ENCODE data around the gene NDUFS8.

The NDUFS8 gene

GRCh38 chr11:68076371-68077042 lies 46.0 kb downstream of the NDUFS8 start:
- TF ChIP-seq CTCF (conservative IDR thresholded peaks at IDR 0.05; ENCODE audit: low read depth, low read length) = no peak
- Histone ChIP-seq H3K4me1 (ENCODE audit: low read depth, poor library complexity, severe bottlenecking) (no peaks in the 10 kb centered on the region), H4K20me1 (ENCODE audit: insufficient read depth) (no peaks in the 10 kb centered on the region), H2AFZ (ENCODE audit: low read depth) (no peak overlapping the region), H3K27ac (no peak overlapping the region), H3K9ac (no peak overlapping the region), H3K79me2 (ENCODE audit: insufficient read depth, low read depth) (no peaks in the 10 kb centered on the region), H3K4me3 (IDR thresholded peaks at IDR 0.05; ENCODE audit: insufficient read depth, low read depth, low read length) (no peak overlapping the region), H3K36me3 (ENCODE audit: insufficient read depth) (no peaks in the 10 kb centered on the region), H3K4me2 (no peak overlapping the region), H3K27me3 (ENCODE audit: insufficient read depth, low read depth) (no peaks in the 10 kb centered on the region)

- no peaks in the 10 kb centered on the region for H3K4me1 ChIP-seq (ENCODE audit: low read depth, poor library complexity, severe bottlenecking)
- no peak for TF ChIP-seq CTCF (conservative IDR thresholded peaks at IDR 0.05; ENCODE audit: low read depth, low read length)
- H3K27me3 ChIP-seq (ENCODE audit: insufficient read depth, low read depth) = no peaks in the 10 kb centered on the region
- H3K9ac ChIP-seq = no peak overlapping the region
- no peak overlapping the region for H3K4me2 ChIP-seq
- H4K20me1 ChIP-seq (ENCODE audit: insufficient read depth) = no peaks in the 10 kb centered on the region
- H2AFZ ChIP-seq (ENCODE audit: low read depth) = no peak overlapping the region
- H3K79me2 ChIP-seq (ENCODE audit: insufficient read depth, low read depth) = no peaks in the 10 kb centered on the region
- no peak overlapping the region for H3K4me3 ChIP-seq (IDR thresholded peaks at IDR 0.05; ENCODE audit: insufficient read depth, low read depth, low read length)
- no peaks in the 10 kb centered on the region for H3K36me3 ChIP-seq (ENCODE audit: insufficient read depth)
- no peak overlapping the region for H3K27ac ChIP-seq
Measured at GRCh38 chr11:68077617-68078582, 47.4 kb downstream of the NDUFS8 start.

GRCh38 chr11:68080860-68081259 lies 50.4 kb downstream of the NDUFS8 start:
- no peak overlapping the region for H3K27ac ChIP-seq
- H3K79me2 ChIP-seq (ENCODE audit: insufficient read depth, low read depth) = no peaks in the 10 kb centered on the region
- no peak overlapping the region for H3K9ac ChIP-seq
- H3K27me3 ChIP-seq (ENCODE audit: insufficient read depth, low read depth) = no peaks in the 10 kb centered on the region
- no peak overlapping the region for H2AFZ ChIP-seq (ENCODE audit: low read depth)
- H3K4me3 ChIP-seq (IDR thresholded peaks at IDR 0.05; ENCODE audit: insufficient read depth, low read depth, low read length) = no peak overlapping the region
- no peak for TF ChIP-seq CTCF (conservative IDR thresholded peaks at IDR 0.05; ENCODE audit: low read depth, low read length)
- no peaks in the 10 kb centered on the region for H3K4me1 ChIP-seq (ENCODE audit: low read depth, poor library complexity, severe bottlenecking)
- H3K4me2 ChIP-seq = no peak overlapping the region
- H4K20me1 ChIP-seq (ENCODE audit: insufficient read depth) = no peaks in the 10 kb centered on the region
- no peaks in the 10 kb centered on the region for H3K36me3 ChIP-seq (ENCODE audit: insufficient read depth)

GRCh38 chr11:68081691-68082090 lies 51.2 kb downstream of the NDUFS8 start:
- no peak overlapping the region for H2AFZ ChIP-seq (ENCODE audit: low read depth)
- no peak for TF ChIP-seq CTCF (conservative IDR thresholded peaks at IDR 0.05; ENCODE audit: low read depth, low read length)
- no peaks in the 10 kb centered on the region for H3K36me3 ChIP-seq (ENCODE audit: insufficient read depth)
- H3K79me2 ChIP-seq (ENCODE audit: insufficient read depth, low read depth) = no peaks in the 10 kb centered on the region
- H3K4me1 ChIP-seq (ENCODE audit: low read depth, poor library complexity, severe bottlenecking) = no peaks in the 10 kb centered on the region
- H3K4me3 ChIP-seq (IDR thresholded peaks at IDR 0.05; ENCODE audit: insufficient read depth, low read depth, low read length) = no peak overlapping the region
- no peaks in the 10 kb centered on the region for H3K27me3 ChIP-seq (ENCODE audit: insufficient read depth, low read depth)
- no peak overlapping the region for H3K27ac ChIP-seq
- no peak overlapping the region for H3K4me2 ChIP-seq
- no peaks in the 10 kb centered on the region for H4K20me1 ChIP-seq (ENCODE audit: insufficient read depth)
- H3K9ac ChIP-seq = no peak overlapping the region

All from KMS-11 (cell line).